Coronary artery (tissue), 2 donors: ENCODE results near the gene RADIL.
A peak's percentile ranks its signal among the peaks of the same experiment; 100 is the strongest.

Experiments
- DNase-seq: peaks from one replicate; pipeline ENCODE4 v3.0.0-alpha.2; 2017; ENCODE audit warnings: low spot score
- H3K27ac ChIP-seq, 2 donors: fragments of 200-600 bp; sonication (generic); one replicate each; pipeline ENCODE4 v1.5.1; 2016 to 2019
- H3K4me3 ChIP-seq: fragments of 200-600 bp; sonication (generic); 2 replicates; pipeline ENCODE4 v1.5.1; 2016; ENCODE audit warnings: mild to moderate bottlenecking, moderate library complexity
- CTCF ChIP-seq: fragments of 200-600 bp; sonication (generic); IDR thresholded peaks from one replicate; pipeline ENCODE4 v1.5.1; 2019; ENCODE audit warnings: antibody characterized with exemption

The RADIL gene

DNA sequence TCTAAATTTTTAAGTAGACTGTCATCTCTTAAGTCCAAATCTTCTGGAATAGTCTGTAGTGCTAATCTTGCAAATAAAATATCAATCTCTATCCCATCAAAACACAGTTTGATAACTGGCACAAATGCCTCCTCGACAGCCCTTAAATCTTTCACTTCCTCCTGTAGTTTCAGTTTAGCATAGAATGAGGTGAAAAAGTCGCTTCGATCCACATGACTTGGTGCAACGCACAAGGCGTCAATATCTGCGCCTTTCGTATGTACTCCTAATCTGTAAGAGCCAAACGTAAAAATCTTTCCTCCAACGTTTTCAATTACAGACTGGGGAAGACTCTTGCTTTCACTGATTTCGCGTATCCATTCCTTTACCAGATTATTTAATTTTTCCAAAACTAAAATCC is 22.3 kb downstream of the RADIL start:
- no peak overlapping the region for H3K27ac ChIP-seq

GRCh38 chr7:4857189-4857588 is 26.3 kb downstream of the RADIL start:
- no peak overlapping the region for H3K27ac ChIP-seq
- DNase-seq = no peak
- TF ChIP-seq CTCF = no peak

More for the DNA sequence above, 22.3 kb downstream of the RADIL start:
- TF ChIP-seq CTCF = no peak
- peak; percentile 11 for DNase-seq
- H3K4me3 ChIP-seq = peak overlapping the region; percentile 65

DNA sequence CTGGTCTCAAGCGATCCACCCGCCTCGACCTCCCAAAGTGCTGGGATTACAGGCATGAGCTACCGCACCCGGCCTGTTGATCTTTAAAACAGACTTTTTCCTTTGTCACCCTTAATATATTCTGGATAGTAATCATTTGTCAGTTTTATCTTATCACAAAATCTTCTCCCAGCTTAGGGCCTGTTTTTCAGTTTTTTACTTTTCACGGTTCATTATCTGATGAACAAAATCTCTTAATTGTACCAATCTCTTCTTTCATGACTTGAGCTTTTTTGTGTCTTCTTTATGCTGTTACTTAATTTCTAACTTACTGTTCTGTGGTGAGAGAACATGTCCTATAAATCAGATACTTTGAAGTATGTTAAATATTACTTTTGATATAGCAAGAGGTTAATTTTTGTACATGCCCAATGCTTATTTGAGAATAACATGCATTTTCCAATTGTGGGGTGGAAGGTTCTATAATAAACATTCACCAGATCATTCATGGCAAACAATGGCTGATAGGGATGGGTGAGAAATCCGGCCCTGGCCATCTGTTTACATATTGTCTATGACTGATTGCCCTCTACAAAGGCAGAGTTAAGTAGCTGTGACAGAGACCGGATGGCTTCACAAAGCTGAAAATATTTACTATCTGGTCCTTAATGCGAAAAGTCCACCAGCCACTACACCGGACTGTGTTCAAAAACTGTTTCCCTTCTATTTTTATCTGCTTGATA is 27.0 kb downstream of the RADIL start:
- TF ChIP-seq CTCF = no peak
- Histone ChIP-seq H3K27ac (no peak overlapping the region), H3K4me3 (no peak overlapping the region)
- peak; percentile 16 for DNase-seq

More at GRCh38 chr7:4857189-4857588, 26.3 kb downstream of the RADIL start:
- no peak overlapping the region for H3K4me3 ChIP-seq

- no peak for TF ChIP-seq CTCF
- DNase-seq = no peak
- H3K27ac ChIP-seq = no peak overlapping the region
- no peak overlapping the region for H3K4me3 ChIP-seq
Measured at GRCh38 chr7:4854916-4855315, 28.6 kb downstream of the RADIL start.

GRCh38 chr7:4851459-4852422 is 31.8 kb downstream of the RADIL start:
- Histone ChIP-seq H3K4me3 (no peak overlapping the region), H3K27ac (no peak overlapping the region)
- TF ChIP-seq CTCF = no peak
- peak; percentile 14 for DNase-seq

DNA sequence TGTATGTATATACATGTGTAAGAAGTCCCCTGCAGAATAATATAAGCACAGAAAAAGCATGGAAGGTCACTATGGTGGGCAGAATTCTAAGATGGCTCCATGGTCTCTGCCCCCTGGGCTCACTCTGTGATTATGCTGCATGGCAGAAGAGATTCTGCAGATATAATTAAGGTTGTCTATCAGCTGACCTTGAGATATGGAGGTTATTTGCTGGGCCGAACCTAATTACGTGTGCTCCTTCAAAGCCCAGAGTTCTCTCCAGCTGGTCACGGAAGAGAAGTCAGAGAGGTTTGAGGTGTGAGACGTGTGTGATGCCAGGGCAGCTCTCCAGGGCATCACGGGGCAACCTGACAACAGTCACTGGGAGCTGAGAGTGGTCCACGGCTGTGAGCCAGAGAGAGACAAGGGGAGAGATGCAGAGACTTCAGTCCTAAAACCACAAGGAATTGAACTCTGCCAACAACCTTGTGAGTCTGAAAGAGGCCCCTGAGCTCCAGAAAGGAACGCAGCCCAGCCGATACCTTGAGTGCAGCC is 33.2 kb downstream of the RADIL start:
- H3K4me3 ChIP-seq = no peak overlapping the region
- no peak for TF ChIP-seq CTCF
- DNase-seq = no peak
- no peak overlapping the region for H3K27ac ChIP-seq
